Activated CD8-positive, alpha-beta T cell treated with anti-CD3 and anti-CD28 coated beads for 36 hours (primary cell): ENCODE data around the gene LDHB. TPM values are rescaled to one million over a fixed set of nuclear protein-coding genes. Genes with fewer than 3 reads are reported as not detected.

ENCODE experiments used
- ATAC-seq: fragments of 200-7000 bp; cut with Tn5 transposase; one replicate; pipeline ENCODE4 v1.10.0; 2021; ENCODE audit warnings: mild to moderate bottlenecking, moderate library complexity
- CTCF ChIA-PET: fragments of 350-600 bp; sonication (Branson Sonifier 250); formaldehyde crosslinking; loops from one replicate; lab custom pipeline; 2021; ENCODE audit warnings: antibody characterized with exemption; lab: Charles Lee
- POLR2A ChIA-PET: fragments of 350-600 bp; sonication (Branson Sonifier 250); formaldehyde crosslinking; loops from one replicate; lab custom pipeline; 2021; ENCODE audit warnings: antibody characterized with exemption; lab: Charles Lee
- DNase-seq: peaks from one replicate; pipeline ENCODE4 v3.0.0-alpha.2; 2020
- H3K27ac Mint-ChIP-seq: one replicate; pipeline ENCODE4 v1.8.0; 2021; ENCODE audit warnings: mild to moderate bottlenecking, mixed read lengths
- H3K27me3 Mint-ChIP-seq: one replicate; pipeline ENCODE4 v1.8.0; 2021; ENCODE audit warnings: mixed read lengths
- H3K36me3 Mint-ChIP-seq: one replicate; pipeline ENCODE4 v1.8.0; 2021; ENCODE audit warnings: low read depth, mixed read lengths
- H3K4me1 Mint-ChIP-seq: one replicate; pipeline ENCODE4 v1.8.0; 2021; ENCODE audit warnings: low read depth, mixed read lengths
- H3K4me3 Mint-ChIP-seq: one replicate; pipeline ENCODE4 v1.8.0; 2021; ENCODE audit warnings: mild to moderate bottlenecking, moderate library complexity, mixed read lengths
- H3K9me3 Mint-ChIP-seq: one replicate; pipeline ENCODE4 v1.8.0; 2021; ENCODE audit warnings: mixed read lengths
- CTCF ChIP-seq: fragments of 200-600 bp; IDR thresholded peaks from one replicate; pipeline ENCODE4 v1.8.0; 2022; ENCODE audit warnings: antibody characterized with exemption, mild to moderate bottlenecking
- intact Hi-C: fragments of 100-400 bp; cut with micrococcal nuclease; formaldehyde crosslinking; loops from one replicate; pipeline ENCODE4 v1.10.0; 2022
- total RNA-seq, 2 experiments: library from RNA; stranded (reverse); gene quantifications; one replicate each; pipeline ENCODE4 v1.2.3, GENCODE V29; 2021

LDHB gene
- total RNA-seq, 2 experiments from 2014 or later, result 2,161 to 2,384 TPM

DNA sequence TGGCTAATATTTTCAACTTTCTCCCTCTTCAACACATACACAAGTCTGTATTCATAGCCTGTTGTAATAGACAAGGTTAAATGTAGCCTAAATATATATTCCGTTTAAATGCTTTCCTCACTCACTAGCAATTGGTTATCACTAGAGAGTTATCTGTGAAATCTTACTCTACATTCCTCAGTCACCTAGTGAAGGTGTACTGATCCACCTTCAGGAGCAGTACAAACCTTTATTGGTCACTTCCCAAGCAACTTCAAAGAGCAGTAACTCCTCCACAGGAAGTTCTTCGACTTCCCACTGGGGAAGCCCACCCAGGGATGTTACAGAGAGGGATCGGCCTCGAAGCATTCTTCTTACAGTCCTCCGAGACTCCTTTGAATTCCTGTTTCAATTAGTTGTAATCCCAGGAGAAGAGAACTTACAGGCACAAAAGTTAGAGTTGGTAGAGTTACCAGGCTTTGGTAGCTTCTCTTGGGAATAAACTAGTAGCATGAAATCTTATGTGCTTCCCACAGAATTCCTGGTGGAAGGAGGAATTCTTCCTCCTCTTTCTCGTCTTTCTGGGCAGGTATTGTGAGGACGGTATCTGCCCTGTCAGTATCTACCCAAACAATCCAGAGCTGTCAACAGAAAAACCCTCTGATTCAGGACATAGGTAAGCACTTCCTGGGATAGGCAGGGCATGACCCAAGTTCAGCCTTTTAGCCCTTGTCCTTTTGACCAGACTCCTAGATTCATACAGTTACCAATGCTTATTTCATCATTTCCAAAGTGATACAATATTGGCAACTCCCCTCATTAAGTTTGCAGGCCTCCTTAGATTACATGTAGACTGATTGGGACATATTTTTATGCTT lies 53.2 kb downstream of the LDHB start, which contains the start of gene GYS2:
GYS2 (minus strand) TSS at position 603 of the 857 bp plus-strand sequence; CDS start at position 348, 255 bp downstream.
- Mint-ChIP-seq H3K4me1 (no peaks in the 10 kb centered on the region), H3K9me3 (no peaks in the 10 kb centered on the region), H3K4me3 (no peak within 1 kb of the TSS), H3K27ac (no peak within 1 kb of the TSS), H3K27me3 (no peaks in the 10 kb centered on the region), H3K36me3 (no peaks in the 10 kb centered on the region)
- intact Hi-C loops, result no loop called here
- no peak for TF ChIP-seq CTCF
- DNase-seq, result no peak
- ChIA-PET POLR2A (no interaction called here), CTCF (no interaction called here)
- ATAC-seq, result no peak

DNA sequence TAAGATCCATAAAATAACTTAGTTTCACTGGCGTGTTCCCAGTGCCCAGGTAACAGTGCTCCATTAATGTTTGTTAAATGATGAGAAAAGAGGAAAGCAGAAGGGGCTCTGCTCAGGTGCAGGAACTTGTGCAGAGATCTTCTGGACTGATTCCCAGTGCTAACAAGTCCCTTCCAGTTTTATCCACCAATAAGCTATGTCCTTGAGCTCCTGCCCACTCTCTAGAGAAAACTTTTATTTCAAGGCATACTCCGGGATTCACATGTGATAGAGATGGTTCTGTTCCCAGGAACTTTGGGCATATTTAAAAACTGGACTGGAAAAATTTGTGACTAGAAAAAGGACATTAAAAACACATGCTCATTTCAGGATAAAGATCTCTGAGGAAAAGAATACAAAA lies 54.9 kb downstream of the LDHB start:
- DNase-seq, result no peak
- ATAC-seq, result no peak
- CTCF ChIA-PET, result no interaction called here
- H3K9me3 Mint-ChIP-seq, result no peaks in the 10 kb centered on the region
- H3K27me3 Mint-ChIP-seq, result no peaks in the 10 kb centered on the region
- POLR2A ChIA-PET, result no interaction called here
- no peak overlapping the region for H3K27ac Mint-ChIP-seq
- H3K4me1 Mint-ChIP-seq, result no peaks in the 10 kb centered on the region
- no peaks in the 10 kb centered on the region for H3K36me3 Mint-ChIP-seq
- intact Hi-C loops, result no loop called here
- no peak for TF ChIP-seq CTCF
- no peak overlapping the region for H3K4me3 Mint-ChIP-seq

- H3K4me3 Mint-ChIP-seq, result no peak overlapping the region
Measured at GRCh38 chr12:21600196-21600595, 57.4 kb downstream of the LDHB start.

DNA sequence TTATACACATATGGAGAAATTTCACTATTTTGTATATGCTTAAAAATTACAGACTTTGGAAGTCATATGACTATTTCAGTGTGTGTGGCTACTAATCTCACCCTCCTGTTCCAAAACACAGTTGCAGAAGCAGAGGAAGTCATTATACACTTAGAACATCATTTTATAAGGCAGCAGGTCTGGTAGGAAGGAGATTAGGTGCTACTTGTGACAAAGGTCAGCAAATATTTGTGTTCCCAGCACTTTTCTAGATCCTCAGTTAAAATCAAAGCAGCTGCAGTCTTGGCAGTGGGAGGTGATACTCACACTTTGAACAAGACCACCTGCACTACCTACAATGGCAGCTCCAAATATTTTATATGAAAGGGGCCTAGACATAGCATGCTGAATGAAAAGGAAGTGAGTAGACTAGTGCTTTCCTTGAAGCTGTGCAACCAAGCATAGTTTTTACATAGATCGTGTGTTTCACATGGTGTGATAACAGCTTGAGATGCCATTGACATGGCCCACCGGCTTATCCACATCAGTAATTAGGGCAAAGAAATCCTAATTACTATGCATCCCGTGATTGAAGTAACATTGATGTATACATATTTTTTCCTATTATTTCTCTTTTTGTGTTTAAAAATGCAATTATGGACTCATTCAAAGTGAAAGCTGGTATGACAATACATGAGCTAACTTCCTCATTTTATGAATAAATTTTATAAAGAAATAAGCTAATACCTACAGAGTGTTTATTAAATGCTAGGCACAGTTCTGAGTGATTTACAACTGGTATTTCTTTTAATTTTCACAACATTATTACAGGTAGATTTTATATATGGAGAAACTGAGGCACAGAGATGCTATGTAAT lies 58.3 kb downstream of the LDHB start:
- ATAC-seq, result no peak
- no peak overlapping the region for H3K27ac Mint-ChIP-seq

More at GRCh38 chr12:21600196-21600595, 57.4 kb downstream of the LDHB start:
- no peak for TF ChIP-seq CTCF
- DNase-seq (no peak), ATAC-seq (no peak)
- CTCF ChIA-PET, result interaction anchor here (1.3 kb wide), 1 partner anchor 98 kb away, joined by 3 read pairs; no protein-coding TSS in a partner anchor
- Mint-ChIP-seq H3K27me3 (no peaks in the 10 kb centered on the region), H3K4me1 (no peaks in the 10 kb centered on the region), H3K36me3 (no peaks in the 10 kb centered on the region), H3K27ac (no peak overlapping the region), H3K9me3 (no peaks in the 10 kb centered on the region)
- POLR2A ChIA-PET, result no interaction called here
- intact Hi-C loops, result no loop called here

More for the DNA sequence above, 58.3 kb downstream of the LDHB start:
- no peak for TF ChIP-seq CTCF
- no peak for DNase-seq
- Mint-ChIP-seq H3K4me1 (no peaks in the 10 kb centered on the region), H3K36me3 (no peaks in the 10 kb centered on the region), H3K4me3 (no peak overlapping the region), H3K27me3 (no peaks in the 10 kb centered on the region), H3K9me3 (no peaks in the 10 kb centered on the region)
- intact Hi-C loops, result no loop called here
- POLR2A ChIA-PET, result no interaction called here
- CTCF ChIA-PET, result interaction anchor here (1.3 kb wide), 1 partner anchor 99 kb away, joined by 3 read pairs; no protein-coding TSS in a partner anchor
